NT2/D1 (cell line): ENCODE results near the gene GSK3B.

Source experiments
- SUZ12 ChIP-seq: IDR thresholded peaks from 2 replicates; pipeline ENCODE4 v1.6.1; 2011; ENCODE audit not compliant: insufficient read length, insufficient read depth; ENCODE audit errors: extremely low read depth
- YY1 ChIP-seq: IDR thresholded peaks from 2 replicates; pipeline ENCODE4 v1.6.1; 2011; ENCODE audit not compliant: insufficient read length, insufficient read depth
- ZNF274 ChIP-seq: IDR thresholded peaks from 2 replicates; pipeline ENCODE4 v1.6.1; 2011; ENCODE audit warnings: mild to moderate bottlenecking, low read depth, low read length

- TF ChIP-seq YY1 (no peak), ZNF274 (no peak), SUZ12 (no peak)
Observed at GRCh38 chr3:120080836-120081235, 13.4 kb downstream of the GSK3B start.
